HCT116 (cell line): Measurements from ENCODE around the gene COL4A4. TPM values are rescaled to one million over a fixed set of nuclear protein-coding genes. Genes with fewer than 3 reads are reported as not detected.

Source experiments
- ATAC-seq: fragments of 200-7000 bp; cut with Tn5 transposase; 2 replicates; pipeline ENCODE4 v1.9.1; 2020; ENCODE audit warnings: mild to moderate bottlenecking, moderate library complexity
- BruUV-seq: library from RNA; stranded (reverse); fragments of 400-500 nt; replicated peaks from 2 replicates; lab custom pipeline; 2021; lab: Mats Ljungman, UMichigan
- CTCF ChIA-PET: fragments of 300-600 bp; sonication (Branson Sonifier 250); formaldehyde crosslinking; loops from one replicate; lab custom pipeline; 2021; ENCODE audit warnings: antibody characterized with exemption; lab: Charles Lee
- POLR2A ChIA-PET: fragments of 300-600, 350-600 bp; sonication (Branson Sonifier 250); formaldehyde crosslinking; loops from one replicate; lab custom pipeline; 2021; ENCODE audit warnings: antibody characterized with exemption; lab: Charles Lee
- RAD21 ChIA-PET, 2 experiments: fragments of 300-600 bp; sonication (Branson Sonifier 250); formaldehyde crosslinking; loops; one replicate each; lab custom pipeline; 2023; ENCODE audit warnings: low total read pairs in 2 of 2; ENCODE audit not compliant: uncharacterized antibody in 2 of 2, unreplicated experiment in 2 of 2, low non-redundant PET in 1 of 2; lab: Charles Lee
- DNase-seq: peaks from one replicate; pipeline ENCODE4 v3.0.0-alpha.2; 2010; ENCODE audit warnings: low read depth, low spot score
- H2AFZ ChIP-seq: fragments of 200-600 bp; shearing (Covaris generic), sonication (generic); 2 replicates; pipeline ENCODE4 v1.6.1; 2017; ENCODE audit warnings: low read depth, mixed run types, mixed read lengths, antibody characterized with exemption, low read length; ENCODE audit not compliant: poor library complexity, severe bottlenecking
- H3K27ac ChIP-seq: 2 replicates; pipeline ENCODE4 v1.5.1; 2012; ENCODE audit warnings: low read depth, low read length
- H3K27me3 ChIP-seq: fragments of 200-600 bp; sonication (generic); 2 replicates; pipeline ENCODE4 v1.6.1; 2016; ENCODE audit warnings: mixed run types, low read length, mixed read lengths; ENCODE audit not compliant: insufficient read depth
- H3K36me3 ChIP-seq, 2 experiments: fragments of 200-500 bp in 1 of 2; fragments of 200-600 bp in 1 of 2; sonication (Bioruptor generic) in 1 of 2; sonication (generic) in 1 of 2; 2 replicates each; pipeline versions ENCODE4 v1.5.1 to v1.6.1; 2014 to 2016; ENCODE audit warnings: low read length in 2 of 2, inconsistent platforms in 1 of 2, mixed read lengths in 1 of 2, mixed run types in 1 of 2; ENCODE audit not compliant: insufficient read depth in 2 of 2, control insufficient read depth in 1 of 2
- H3K4me1 ChIP-seq, 2 experiments: fragments of 200-600 bp in 1 of 2; sonication (generic) in 1 of 2; 2 replicates each; pipeline versions ENCODE4 v1.5.1 to v1.6.1; 2012 to 2017; ENCODE audit warnings: low read length in 2 of 2, inconsistent platforms in 1 of 2, mild to moderate bottlenecking in 1 of 2, mixed read lengths in 1 of 2, mixed run types in 1 of 2, moderate library complexity in 1 of 2; ENCODE audit not compliant: insufficient read depth in 2 of 2, control insufficient read depth in 1 of 2
- H3K4me2 ChIP-seq: fragments of 200-600 bp; sonication (generic); 2 replicates; pipeline ENCODE4 v1.6.1; 2017; ENCODE audit warnings: mixed run types, low read length, mixed read lengths
- H3K4me3 ChIP-seq, 2 experiments: fragments of 200-600 bp in 1 of 2; sonication (generic) in 1 of 2; replicated peaks in 1 of 2; 2 replicates each; pipeline ENCODE4 v1.5.1; 2011 to 2016; ENCODE audit warnings: low read length in 2 of 2, control low read depth in 1 of 2, low read depth in 1 of 2, mild to moderate bottlenecking in 1 of 2, mixed read lengths in 1 of 2, mixed run types in 1 of 2
- H3K79me2 ChIP-seq: fragments of 200-600 bp; sonication (generic); 2 replicates; pipeline ENCODE4 v1.6.1; 2017; ENCODE audit warnings: mild to moderate bottlenecking, mixed run types, low read length, moderate library complexity, mixed read lengths; ENCODE audit not compliant: insufficient read depth
- H3K9ac ChIP-seq: fragments of 200-600 bp; sonication (generic); 2 replicates; pipeline ENCODE4 v1.6.1; 2016; ENCODE audit warnings: low read length, mixed read lengths
- H3K9me2 ChIP-seq: fragments of 200-600 bp; sonication (generic), shearing (Covaris generic); 2 replicates; pipeline ENCODE4 v1.6.1; 2017; ENCODE audit warnings: mixed run types, mild to moderate bottlenecking, moderate library complexity; ENCODE audit not compliant: insufficient read depth
- H3K9me3 ChIP-seq, 2 experiments: fragments of 200-500 bp in 1 of 2; fragments of 200-600 bp in 1 of 2; sonication (Bioruptor generic) in 1 of 2; sonication (generic) in 1 of 2; 2 replicates each; pipeline ENCODE4 v1.6.1; 2014 to 2017; ENCODE audit warnings: low read length in 2 of 2, mixed read lengths in 2 of 2, inconsistent platforms in 1 of 2, low read depth in 1 of 2, mild to moderate bottlenecking in 1 of 2, mixed run types in 1 of 2, moderate library complexity in 1 of 2; ENCODE audit not compliant: control insufficient read depth in 1 of 2, insufficient read depth in 1 of 2
- H4K20me1 ChIP-seq: fragments of 200-600 bp; sonication (generic), shearing (Covaris generic); 2 replicates; pipeline ENCODE4 v1.6.1; 2017; ENCODE audit warnings: mixed run types, mild to moderate bottlenecking, moderate library complexity; ENCODE audit not compliant: insufficient read depth
- ATF3 ChIP-seq: IDR thresholded peaks from 2 replicates; pipeline ENCODE4 v1.6.1; 2012
- CBX3 ChIP-seq: IDR thresholded peaks from 2 replicates; pipeline ENCODE4 v1.6.1; 2012; ENCODE audit warnings: low read depth
- EZH2phosphoT487 ChIP-seq: fragments of 200-600 bp; IDR thresholded peaks from 2 replicates; pipeline ENCODE4 v1.6.1; 2018; ENCODE audit warnings: antibody characterized with exemption, borderline replicate concordance
- FOSL1 ChIP-seq: IDR thresholded peaks from 2 replicates; pipeline ENCODE4 v1.6.1; 2012; ENCODE audit warnings: low read depth
- JUND ChIP-seq: IDR thresholded peaks from 2 replicates; pipeline ENCODE4 v1.6.1; 2012
- MAX ChIP-seq: IDR thresholded peaks from 2 replicates; pipeline ENCODE4 v1.6.1; 2012
- POLR2A ChIP-seq: IDR thresholded peaks from 2 replicates; pipeline ENCODE4 v1.7.0; 2011; ENCODE audit warnings: borderline replicate concordance; ENCODE audit not compliant: insufficient read depth, insufficient read length; ENCODE audit errors: extremely low read depth
- POLR2AphosphoS5 ChIP-seq: IDR thresholded peaks from 2 replicates; pipeline ENCODE4 v1.6.1; 2011; ENCODE audit warnings: mild to moderate bottlenecking, low read depth, low read length, moderate library complexity
- REST ChIP-seq: IDR thresholded peaks from 2 replicates; pipeline ENCODE4 v1.6.1; 2012; ENCODE audit warnings: low read depth
- SIN3A ChIP-seq: IDR thresholded peaks from 2 replicates; pipeline ENCODE4 v1.6.1; 2012; ENCODE audit warnings: low read depth
- SP1 ChIP-seq: IDR thresholded peaks from 2 replicates; pipeline ENCODE4 v1.6.1; 2012; ENCODE audit warnings: low read depth
- SRF ChIP-seq: IDR thresholded peaks from 2 replicates; pipeline ENCODE4 v1.6.1; 2012; ENCODE audit warnings: low read depth
- YY1 ChIP-seq: IDR thresholded peaks from 2 replicates; pipeline ENCODE4 v1.6.1; 2011; ENCODE audit warnings: low read length, low read depth, moderate library complexity, mild to moderate bottlenecking; ENCODE audit not compliant: insufficient replicate concordance; ENCODE audit errors: extremely low read depth
- ZFX ChIP-seq: fragments of 450-650 bp; IDR thresholded peaks from 2 replicates; pipeline ENCODE4 v1.6.1; 2017
- intact Hi-C: fragments of 100-400 bp; cut with micrococcal nuclease; formaldehyde crosslinking; loops from 2 replicates; pipeline ENCODE4 v1.10.0; 2022
- total RNA-seq: library from RNA; stranded (reverse); gene quantifications from one replicate; pipeline ENCODE4 v1.2.1, GENCODE V29; 2021; ENCODE audit not compliant: unreplicated experiment
- TF ChIP-seq, protein P1 (sequence below): IDR thresholded peaks from 2 replicates; pipeline ENCODE4 v1.6.1; 2011; ENCODE audit warnings: mild to moderate bottlenecking, low read length, moderate library complexity; ENCODE audit not compliant: insufficient replicate concordance; ENCODE audit errors: extremely low read depth

COL4A4 gene
- total RNA-seq, 1 experiment from 2014 or later: 5.9 TPM

DNA sequence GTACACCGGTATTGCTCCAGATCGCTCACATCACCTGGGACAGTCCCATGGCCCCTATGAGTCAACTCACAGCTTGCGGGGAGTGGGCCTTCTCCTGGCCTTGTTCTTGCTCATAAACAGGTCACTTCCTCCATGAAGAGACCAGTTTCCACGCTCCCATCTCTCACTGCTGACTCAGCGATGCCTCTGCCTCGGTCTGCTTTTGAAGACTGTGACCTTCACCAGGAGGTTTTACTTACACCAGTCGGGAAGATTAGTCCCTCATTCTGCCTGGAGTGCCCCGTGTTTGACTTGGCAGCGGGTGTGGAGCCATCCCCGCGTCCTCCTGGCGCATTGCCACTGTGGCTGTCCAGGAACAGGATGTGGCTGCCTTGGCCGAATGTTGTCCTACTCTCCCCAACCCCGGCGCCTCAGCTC, 168.4 kb downstream of the COL4A4 start (continued):
- no peak for TF ChIP-seq REST
- TF ChIP-seq JUND: peak; percentile 97
- TF ChIP-seq CBX3: peak; percentile 97
- peak; percentile 70 for TF ChIP-seq MAX
- no peak for TF ChIP-seq ZFX
- no peak for TF ChIP-seq EZH2phosphoT487

DNA sequence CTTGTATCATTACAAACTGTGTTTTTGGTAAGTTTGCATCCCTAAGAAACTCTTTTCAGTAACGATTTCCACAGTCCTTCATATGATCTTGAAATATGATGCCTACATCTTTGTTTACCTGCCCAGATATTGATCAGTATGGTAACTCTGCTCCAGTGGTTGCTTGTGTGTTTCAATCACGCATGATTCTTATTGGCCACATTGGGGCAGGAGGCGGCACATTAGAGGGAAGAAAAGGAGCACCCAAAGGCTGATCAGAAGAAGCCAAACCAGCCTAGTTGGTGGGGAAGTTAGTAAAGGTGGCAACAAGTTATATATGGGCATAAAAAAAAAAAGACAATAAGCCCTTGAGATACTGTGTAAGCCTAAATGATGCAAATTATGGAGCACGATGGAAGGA, 169.2 kb downstream of the COL4A4 start:
- no TSS peak for BruUV-seq
- CTCF ChIA-PET: interaction anchor here (0.9 to 1.9 kb wide), 3 partner anchors 9 to 1329 kb away, joined by 3 to 7 read pairs (median 6); no protein-coding TSS in a partner anchor
- TF ChIP-seq POLR2A (peak; percentile 17), ATF3 (no peak), MAX (0 out of 2 replicates have a peak, but pooled peaks have one; percentile 14), ZFX (no peak), POLR2AphosphoS5 (peak; percentile 6; the same call in 1 of the 2 replicates), REST (no peak), FOSL1 (no peak), YY1 (peak; percentile 36), SRF (no peak), JUND (no peak), SIN3A (no peak), SP1 (peak; percentile 9; the same call in 1 of the 2 replicates)
- TF ChIP-seq, protein P1, sequence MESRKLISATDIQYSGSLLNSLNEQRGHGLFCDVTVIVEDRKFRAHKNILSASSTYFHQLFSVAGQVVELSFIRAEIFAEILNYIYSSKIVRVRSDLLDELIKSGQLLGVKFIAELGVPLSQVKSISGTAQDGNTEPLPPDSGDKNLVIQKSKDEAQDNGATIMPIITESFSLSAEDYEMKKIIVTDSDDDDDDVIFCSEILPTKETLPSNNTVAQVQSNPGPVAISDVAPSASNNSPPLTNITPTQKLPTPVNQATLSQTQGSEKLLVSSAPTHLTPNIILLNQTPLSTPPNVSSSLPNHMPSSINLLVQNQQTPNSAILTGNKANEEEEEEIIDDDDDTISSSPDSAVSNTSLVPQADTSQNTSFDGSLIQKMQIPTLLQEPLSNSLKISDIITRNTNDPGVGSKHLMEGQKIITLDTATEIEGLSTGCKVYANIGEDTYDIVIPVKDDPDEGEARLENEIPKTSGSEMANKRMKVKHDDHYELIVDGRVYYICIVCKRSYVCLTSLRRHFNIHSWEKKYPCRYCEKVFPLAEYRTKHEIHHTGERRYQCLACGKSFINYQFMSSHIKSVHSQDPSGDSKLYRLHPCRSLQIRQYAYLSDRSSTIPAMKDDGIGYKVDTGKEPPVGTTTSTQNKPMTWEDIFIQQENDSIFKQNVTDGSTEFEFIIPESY: no peak

More for the DNA sequence above, 169.2 kb downstream of the COL4A4 start:
- Histone ChIP-seq H3K36me3 (peaks cover 0 to 21% of the 10 kb centered on the region in 2 experiments; a peak in 1 of 4 replicates), H2AFZ (no peak overlapping the region), H3K4me1 (peaks cover 41% of the 10 kb centered on the region in 2 experiments), H3K27me3 (no peaks in the 10 kb centered on the region), H3K9ac (peak overlapping the region; percentile 55), H3K27ac (peak overlapping the region; percentile 88), H3K4me2 (peak overlapping the region; percentile 70), H4K20me1 (no peaks in the 10 kb centered on the region), H3K79me2 (no peaks in the 10 kb centered on the region), H3K9me3 (no peaks in the 10 kb centered on the region), H3K4me3 (no peak overlapping the region), H3K9me2 (no peaks in the 10 kb centered on the region)
- ATAC-seq (peak; percentile 52), DNase-seq (peak; percentile 56)
- POLR2A ChIA-PET: no interaction called here
- intact Hi-C loops: loop anchor here (1.0 to 10.0 kb wide), 3 partner anchors 112 to 810 kb away; no protein-coding TSS in a partner anchor
- RAD21 ChIA-PET: no interaction called here
